Pancreas (tissue), 10 donors: ENCODE results near the gene ADK. TPM values are rescaled to one million over a fixed set of nuclear protein-coding genes. Genes with fewer than 3 reads are reported as not detected.

Experiments
- ATAC-seq, 4 donors: fragments of 200-7000 bp; cut with Tn5 transposase; one replicate each; pipeline versions ENCODE4 v1.8.0 to v1.9.1; 2020; ENCODE audit warnings: mild to moderate bottlenecking in 4 of 4, moderate library complexity in 4 of 4
- DNase-seq, 6 donors: peaks; one replicate each; pipeline ENCODE4 v3.0.0-alpha.2; 2020
- FAIRE-seq: peaks from 2 replicates; lab custom pipeline; 2012; peaks lifted over from hg19 to GRCh38; lab: Jason Lieb, UNC
- H3K27ac ChIP-seq, 4 donors: fragments of 200-600 bp; sonication (generic); 1 replicate in 3 of 4; 2 replicates in 1 of 4; pipeline versions ENCODE4 v1.5.0 to v1.8.0; 2020
- H3K27me3 ChIP-seq, 4 donors: fragments of 200-600 bp; one replicate each; pipeline ENCODE4 v1.8.0; 2021
- H3K36me3 ChIP-seq, 3 donors: fragments of 200-600 bp; sonication (generic) in 1 of 3; one replicate each; pipeline versions ENCODE4 v1.5.0 to v1.8.0; 2020 to 2021
- H3K4me1 ChIP-seq, 3 donors: fragments of 200-600 bp; one replicate each; pipeline ENCODE4 v1.8.0; 2021
- H3K4me3 ChIP-seq, 4 donors: fragments of 200-600 bp; sonication (generic) in 2 of 4; one replicate each; pipeline versions ENCODE4 v1.5.0 to v1.8.0; 2020 to 2021
- H3K9me3 ChIP-seq, 4 donors: fragments of 200-600 bp; one replicate each; pipeline ENCODE4 v1.8.0; 2021
- WGBS, 2 donors: extraction: QIAGEN DNeasy Blood & Tissue Kit; methylation state at CpG; one replicate each; pipeline ENCODE4 v1.1.7; 2013; 5-methylcytosine and 5-hydroxymethylcytosine counted together
- intact Hi-C, 3 donors: fragments of 100-400 bp; cut with DNase I; formaldehyde crosslinking; loops; one replicate each; pipeline versions ENCODE4 v1.11.1 to v1.14.2; 2022
- polyA plus RNA-seq, 2 donors: library from polyadenylated mRNA; stranded (reverse); fragments of 200-250 nt; gene quantifications; one replicate each; pipeline ENCODE4 v1.2.3, GENCODE V29; 2013
- total RNA-seq, 6 donors: library from RNA; stranded (reverse); fragmentation: NEBNext Ultra II Directional in 4 of 6; extraction: Animal tissue kit (Norgen Biotek cat#: 25700) in 4 of 6; gene quantifications; one replicate each; pipeline versions ENCODE4 v1.2.1 to v1.2.4, GENCODE V29; 2021 to 2023
- TF ChIP-seq, protein P1 (sequence below), 4 donors: fragments of 200-600 bp; sonication (generic) in 3 of 4; IDR thresholded peaks; one replicate each; pipeline versions ENCODE4 v1.5.0 to v1.8.0; 2021; ENCODE audit warnings: antibody characterized with exemption in 4 of 4
- donor health status: healthy with polysubstance abuse.
- donor health status: DM: no; HTN: no; CAD: no; lungs with moderate emphysema.
- donor health status: DM: no; HTN: no; CAD: no.
- donor health status: control.
- donor health status: control.
- donor health status: Bipolar disorder and iron deficiency.
- donor health status: DM: yes; HTN: yes; CAD: no.
- donor health status: DM: no; HTN: no; CAD: no.
- donor health status: DM: no; HTN: no; CAD: no.
- donor health status: DM: yes; HTN: yes; CAD: no.

Gene ADK
- total and polyA plus RNA-seq, 8 donors: 6.5 to 17.3 (median 13.4) TPM

DNA sequence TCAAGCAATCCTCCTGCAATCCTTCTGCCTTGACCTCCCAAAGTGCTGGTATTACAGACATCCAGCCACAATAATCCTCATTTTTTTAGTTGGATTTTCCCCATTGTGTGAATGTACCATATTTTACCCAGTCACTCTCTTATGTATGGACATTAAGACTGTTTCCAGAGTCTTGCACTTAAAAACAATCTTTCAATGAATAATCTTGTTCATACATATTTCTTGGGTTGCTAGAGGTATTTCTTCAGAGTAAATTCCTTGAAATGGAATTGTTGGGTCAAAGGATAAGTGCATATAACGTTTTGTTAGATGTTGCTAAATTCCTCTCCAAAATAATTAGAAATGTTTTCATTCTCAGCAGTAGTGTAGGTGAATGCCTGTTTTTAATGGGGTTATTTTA lies 392.3 kb downstream of the ADK start:
- FAIRE-seq (no peak), DNase-seq (no peak), ATAC-seq (no peak)
- WGBS, 2 donors: 77 to 100% methylated on average over 1 of the region's 1 CpG
- no peak overlapping the region for H3K27ac ChIP-seq
- H3K27me3 ChIP-seq: no peaks in the 10 kb centered on the region
- no peaks in the 10 kb centered on the region for H3K4me1 ChIP-seq
- intact Hi-C loops: no loop called here
- TF ChIP-seq, protein P1, sequence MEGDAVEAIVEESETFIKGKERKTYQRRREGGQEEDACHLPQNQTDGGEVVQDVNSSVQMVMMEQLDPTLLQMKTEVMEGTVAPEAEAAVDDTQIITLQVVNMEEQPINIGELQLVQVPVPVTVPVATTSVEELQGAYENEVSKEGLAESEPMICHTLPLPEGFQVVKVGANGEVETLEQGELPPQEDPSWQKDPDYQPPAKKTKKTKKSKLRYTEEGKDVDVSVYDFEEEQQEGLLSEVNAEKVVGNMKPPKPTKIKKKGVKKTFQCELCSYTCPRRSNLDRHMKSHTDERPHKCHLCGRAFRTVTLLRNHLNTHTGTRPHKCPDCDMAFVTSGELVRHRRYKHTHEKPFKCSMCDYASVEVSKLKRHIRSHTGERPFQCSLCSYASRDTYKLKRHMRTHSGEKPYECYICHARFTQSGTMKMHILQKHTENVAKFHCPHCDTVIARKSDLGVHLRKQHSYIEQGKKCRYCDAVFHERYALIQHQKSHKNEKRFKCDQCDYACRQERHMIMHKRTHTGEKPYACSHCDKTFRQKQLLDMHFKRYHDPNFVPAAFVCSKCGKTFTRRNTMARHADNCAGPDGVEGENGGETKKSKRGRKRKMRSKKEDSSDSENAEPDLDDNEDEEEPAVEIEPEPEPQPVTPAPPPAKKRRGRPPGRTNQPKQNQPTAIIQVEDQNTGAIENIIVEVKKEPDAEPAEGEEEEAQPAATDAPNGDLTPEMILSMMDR (IDR thresholded peaks at IDR 0.05): no peak
- no peak overlapping the region for H3K4me3 ChIP-seq
- no peaks in the 10 kb centered on the region for H3K36me3 ChIP-seq
- no peaks in the 10 kb centered on the region for H3K9me3 ChIP-seq

DNA sequence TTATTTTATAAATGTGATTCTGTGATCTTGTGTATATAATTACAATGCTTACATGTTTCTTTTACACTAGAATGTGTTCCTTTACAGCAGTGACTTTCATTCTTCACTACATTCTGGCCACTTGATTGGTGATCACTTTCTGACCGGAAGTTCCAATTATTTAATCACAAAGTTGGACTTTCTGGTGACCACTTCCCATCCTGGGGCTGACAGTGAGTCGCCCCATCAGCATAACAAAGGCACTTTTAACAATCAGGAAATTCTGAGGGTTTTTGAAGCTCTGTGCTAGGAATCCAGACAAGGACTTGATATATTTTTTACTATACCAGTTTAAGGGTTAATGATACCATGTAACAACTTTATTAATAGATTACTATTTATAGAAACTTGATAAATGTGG lies 393.1 kb downstream of the ADK start:
- DNase-seq (no peak), FAIRE-seq (no peak), ATAC-seq (no peak)
- Histone ChIP-seq H3K4me3 (no peak overlapping the region), H3K27ac (no peak overlapping the region), H3K27me3 (no peaks in the 10 kb centered on the region), H3K36me3 (no peaks in the 10 kb centered on the region), H3K9me3 (no peaks in the 10 kb centered on the region), H3K4me1 (no peaks in the 10 kb centered on the region)
- TF ChIP-seq, protein P1 (IDR thresholded peaks at IDR 0.05): no peak
- intact Hi-C loops: no loop called here
- WGBS, 2 donors: 91 to 94% methylated on average over 2 of the region's 2 CpGs

DNA sequence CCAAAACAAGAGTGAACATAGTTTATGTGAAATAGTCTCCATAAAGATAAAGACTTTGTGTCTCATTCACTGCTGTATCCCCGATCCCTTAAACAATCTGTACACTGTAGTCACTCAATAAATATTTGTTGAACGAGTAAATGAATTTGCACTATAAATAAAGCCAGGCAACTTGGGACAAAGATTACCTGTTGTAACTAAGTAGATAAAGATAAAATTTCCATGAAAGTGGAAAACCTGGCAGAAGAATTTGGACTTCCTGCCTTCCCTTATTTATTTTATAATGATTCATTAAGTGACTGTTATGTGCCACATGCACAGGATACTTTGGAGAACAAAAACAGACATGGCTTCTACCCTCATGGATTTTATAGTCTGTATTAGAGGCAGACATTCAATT lies 397.7 kb downstream of the ADK start:
- intact Hi-C loops: no loop called here
- FAIRE-seq: no peak
- H3K27ac ChIP-seq: no peak overlapping the region
- H3K36me3 ChIP-seq: no peaks in the 10 kb centered on the region
- no peaks in the 10 kb centered on the region for H3K4me1 ChIP-seq
- WGBS, 2 donors: 16 to 36% methylated on average over 2 of the region's 2 CpGs
- ATAC-seq: peak in 3 of 4 donors; percentile 18 to 24 (median 22)
- H3K27me3 ChIP-seq: no peaks in the 10 kb centered on the region
- DNase-seq: no peak
- no peaks in the 10 kb centered on the region for H3K9me3 ChIP-seq
- H3K4me3 ChIP-seq: no peak overlapping the region
- TF ChIP-seq, protein P1 (IDR thresholded peaks at IDR 0.05): no peak

DNA sequence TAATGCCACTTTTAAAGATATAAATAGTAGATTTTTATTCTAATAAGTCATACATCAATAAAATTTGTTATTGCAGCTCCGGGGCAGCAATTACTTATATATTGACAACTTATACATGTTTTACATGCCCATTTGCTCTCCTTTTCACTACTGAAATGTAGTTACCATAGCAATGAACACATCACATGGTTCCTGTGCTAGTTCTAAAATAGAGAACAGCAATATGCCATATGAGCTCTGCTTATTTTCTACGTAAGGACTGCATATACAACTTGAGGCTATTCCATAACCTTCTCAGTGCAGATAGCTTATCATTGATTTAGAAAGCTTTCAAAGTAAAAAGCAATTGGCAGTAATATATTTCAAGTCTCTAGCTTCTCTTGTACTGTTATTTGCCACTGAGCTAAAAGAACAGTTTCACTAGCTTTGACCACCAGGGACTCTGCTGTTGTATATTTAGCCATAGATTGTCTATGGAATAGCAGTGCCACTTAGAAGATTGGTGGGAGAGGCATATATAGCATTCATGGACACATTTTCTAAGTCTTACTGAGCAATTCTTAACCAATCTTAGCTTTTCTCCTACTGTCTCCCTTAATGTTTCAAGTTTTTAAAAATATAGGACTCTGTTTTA lies 405.2 kb downstream of the ADK start:
- no peaks in the 10 kb centered on the region for H3K4me1 ChIP-seq
- TF ChIP-seq, protein P1 (IDR thresholded peaks at IDR 0.05): no peak
- ATAC-seq (no peak), DNase-seq (no peak), FAIRE-seq (no peak)
- H3K27me3 ChIP-seq: no peaks in the 10 kb centered on the region
- no peak overlapping the region for H3K4me3 ChIP-seq
- 96 to 98% methylated on average over 2 of the region's 2 CpGs for WGBS, 2 donors
- no peaks in the 10 kb centered on the region for H3K36me3 ChIP-seq
- H3K27ac ChIP-seq: no peak overlapping the region
- intact Hi-C loops: no loop called here
- H3K9me3 ChIP-seq: no peaks in the 10 kb centered on the region

DNA sequence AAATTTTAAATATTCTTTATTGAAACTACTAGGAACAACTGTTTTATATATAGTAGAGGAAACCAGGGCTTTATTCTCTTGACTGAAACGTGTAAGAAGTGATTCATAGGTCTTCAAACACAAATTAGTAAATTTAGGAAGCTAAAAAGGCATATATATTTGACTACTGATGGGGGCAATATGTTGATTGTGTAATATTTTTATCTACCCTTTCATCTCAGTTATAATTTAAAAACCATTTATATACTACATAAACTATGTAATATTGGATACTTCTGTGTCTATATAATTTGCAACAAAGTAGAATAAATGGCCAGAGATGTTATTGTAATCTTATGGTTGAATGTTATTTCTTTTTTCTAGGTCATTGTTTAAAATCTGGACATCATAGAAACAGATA lies 406.1 kb downstream of the ADK start:
- no peak for FAIRE-seq
- Histone ChIP-seq H3K4me1 (no peaks in the 10 kb centered on the region), H3K4me3 (no peak overlapping the region), H3K27me3 (no peaks in the 10 kb centered on the region), H3K27ac (no peak overlapping the region), H3K36me3 (no peaks in the 10 kb centered on the region), H3K9me3 (no peaks in the 10 kb centered on the region)
- WGBS, 2 donors: 74 to 84% methylated on average over 1 of the region's 1 CpG
- no peak for DNase-seq
- TF ChIP-seq, protein P1 (IDR thresholded peaks at IDR 0.05): no peak
- intact Hi-C loops: no loop called here
- ATAC-seq: no peak
